ENCODE results near the gene FAM241B.

Gene FAM241B

DNA sequence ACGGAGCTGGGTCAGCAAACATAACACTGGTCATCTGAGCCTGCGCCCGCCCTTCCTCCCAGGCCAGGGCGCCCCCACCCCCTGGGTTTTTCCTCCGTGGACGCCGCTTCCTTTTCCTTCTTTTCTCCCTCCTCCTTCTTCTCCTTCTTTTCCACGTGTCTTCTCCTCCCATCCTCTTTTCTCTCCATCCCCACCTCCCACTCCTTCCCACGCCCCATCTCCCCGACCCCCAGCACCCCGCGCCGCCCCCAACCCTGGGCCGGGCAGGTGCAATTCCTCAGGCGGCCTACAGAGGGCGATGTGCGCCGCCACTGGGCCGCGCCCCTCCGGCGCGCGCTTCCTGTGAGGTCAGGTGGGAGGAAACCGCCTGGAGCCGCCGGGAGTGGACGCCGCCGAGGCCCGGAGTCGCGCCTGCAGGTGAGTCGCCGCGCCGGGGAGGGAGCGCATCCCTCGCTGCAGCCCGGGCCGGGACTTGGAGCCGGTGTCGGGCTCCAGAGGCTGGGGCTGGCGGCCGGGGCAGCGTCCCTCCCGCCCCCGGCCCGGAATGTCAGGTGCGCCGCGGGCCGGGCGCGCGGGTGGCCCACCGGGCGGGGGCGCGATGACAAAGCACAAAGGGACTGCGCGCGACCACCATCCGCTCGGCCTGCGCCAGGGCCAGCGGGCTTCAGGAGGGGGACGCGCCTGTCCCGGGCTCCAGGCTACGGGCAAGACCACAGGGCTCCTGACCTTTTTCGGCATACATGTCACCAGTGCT, at the start of gene FAM241B (continued):
- TF ChIP-seq, protein P1, sequence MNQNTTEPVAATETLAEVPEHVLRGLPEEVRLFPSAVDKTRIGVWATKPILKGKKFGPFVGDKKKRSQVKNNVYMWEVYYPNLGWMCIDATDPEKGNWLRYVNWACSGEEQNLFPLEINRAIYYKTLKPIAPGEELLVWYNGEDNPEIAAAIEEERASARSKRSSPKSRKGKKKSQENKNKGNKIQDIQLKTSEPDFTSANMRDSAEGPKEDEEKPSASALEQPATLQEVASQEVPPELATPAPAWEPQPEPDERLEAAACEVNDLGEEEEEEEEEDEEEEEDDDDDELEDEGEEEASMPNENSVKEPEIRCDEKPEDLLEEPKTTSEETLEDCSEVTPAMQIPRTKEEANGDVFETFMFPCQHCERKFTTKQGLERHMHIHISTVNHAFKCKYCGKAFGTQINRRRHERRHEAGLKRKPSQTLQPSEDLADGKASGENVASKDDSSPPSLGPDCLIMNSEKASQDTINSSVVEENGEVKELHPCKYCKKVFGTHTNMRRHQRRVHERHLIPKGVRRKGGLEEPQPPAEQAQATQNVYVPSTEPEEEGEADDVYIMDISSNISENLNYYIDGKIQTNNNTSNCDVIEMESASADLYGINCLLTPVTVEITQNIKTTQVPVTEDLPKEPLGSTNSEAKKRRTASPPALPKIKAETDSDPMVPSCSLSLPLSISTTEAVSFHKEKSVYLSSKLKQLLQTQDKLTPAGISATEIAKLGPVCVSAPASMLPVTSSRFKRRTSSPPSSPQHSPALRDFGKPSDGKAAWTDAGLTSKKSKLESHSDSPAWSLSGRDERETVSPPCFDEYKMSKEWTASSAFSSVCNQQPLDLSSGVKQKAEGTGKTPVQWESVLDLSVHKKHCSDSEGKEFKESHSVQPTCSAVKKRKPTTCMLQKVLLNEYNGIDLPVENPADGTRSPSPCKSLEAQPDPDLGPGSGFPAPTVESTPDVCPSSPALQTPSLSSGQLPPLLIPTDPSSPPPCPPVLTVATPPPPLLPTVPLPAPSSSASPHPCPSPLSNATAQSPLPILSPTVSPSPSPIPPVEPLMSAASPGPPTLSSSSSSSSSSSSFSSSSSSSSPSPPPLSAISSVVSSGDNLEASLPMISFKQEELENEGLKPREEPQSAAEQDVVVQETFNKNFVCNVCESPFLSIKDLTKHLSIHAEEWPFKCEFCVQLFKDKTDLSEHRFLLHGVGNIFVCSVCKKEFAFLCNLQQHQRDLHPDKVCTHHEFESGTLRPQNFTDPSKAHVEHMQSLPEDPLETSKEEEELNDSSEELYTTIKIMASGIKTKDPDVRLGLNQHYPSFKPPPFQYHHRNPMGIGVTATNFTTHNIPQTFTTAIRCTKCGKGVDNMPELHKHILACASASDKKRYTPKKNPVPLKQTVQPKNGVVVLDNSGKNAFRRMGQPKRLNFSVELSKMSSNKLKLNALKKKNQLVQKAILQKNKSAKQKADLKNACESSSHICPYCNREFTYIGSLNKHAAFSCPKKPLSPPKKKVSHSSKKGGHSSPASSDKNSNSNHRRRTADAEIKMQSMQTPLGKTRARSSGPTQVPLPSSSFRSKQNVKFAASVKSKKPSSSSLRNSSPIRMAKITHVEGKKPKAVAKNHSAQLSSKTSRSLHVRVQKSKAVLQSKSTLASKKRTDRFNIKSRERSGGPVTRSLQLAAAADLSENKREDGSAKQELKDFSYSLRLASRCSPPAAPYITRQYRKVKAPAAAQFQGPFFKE (tag by site-specific recombination; IDR thresholded peaks at IDR 0.05; ENCODE audit: borderline replicate concordance): no peak
- TF ChIP-seq ZNF707 (tag by site-specific recombination; IDR thresholded peaks at IDR 0.05) (no peak), TCF7L2 (IDR thresholded peaks at IDR 0.05; ENCODE audit: borderline replicate concordance, low read depth, low read length) (no peak), ZNF747 (tag by site-specific recombination; IDR thresholded peaks at IDR 0.05) (no peak), ZNF843 (tag by site-specific recombination; IDR thresholded peaks at IDR 0.05) (0 out of 2 replicates have a peak, but pooled peaks have one; percentile 25), ZNF24 (tag by site-specific recombination; IDR thresholded peaks at IDR 0.05) (no peak), ZFP37 (tag by site-specific recombination; IDR thresholded peaks at IDR 0.05) (no peak), ZNF157 (tag by site-specific recombination; IDR thresholded peaks at IDR 0.05) (no peak), ZNF433 (tag by site-specific recombination; IDR thresholded peaks at IDR 0.05; ENCODE audit: low read depth) (no peak), ZNF114 (tag by site-specific recombination; IDR thresholded peaks at IDR 0.05) (no peak), ZNF10 (tag by site-specific recombination; IDR thresholded peaks at IDR 0.05) (no peak), ZNF777 (tag by site-specific recombination; IDR thresholded peaks at IDR 0.05; ENCODE audit: borderline replicate concordance) (no peak), ZNF169 (tag by site-specific recombination; IDR thresholded peaks at IDR 0.05) (no peak), MEIS1 (CRISPR knock-in tag; IDR thresholded peaks at IDR 0.05; ENCODE audit: borderline replicate concordance) (no peak), ZNF48 (tag by site-specific recombination; IDR thresholded peaks at IDR 0.05) (no peak), KLF7 (tag by site-specific recombination; IDR thresholded peaks at IDR 0.05; ENCODE audit: borderline replicate concordance) (peak; percentile 89), ZNF600 (tag by site-specific recombination; IDR thresholded peaks at IDR 0.05) (no peak), ZNF292 (tag by site-specific recombination; IDR thresholded peaks at IDR 0.05; ENCODE audit: borderline replicate concordance, low read depth) (no peak), OVOL3 (tag by site-specific recombination; IDR thresholded peaks at IDR 0.05) (no peak)
- TF ChIP-seq, protein P2, sequence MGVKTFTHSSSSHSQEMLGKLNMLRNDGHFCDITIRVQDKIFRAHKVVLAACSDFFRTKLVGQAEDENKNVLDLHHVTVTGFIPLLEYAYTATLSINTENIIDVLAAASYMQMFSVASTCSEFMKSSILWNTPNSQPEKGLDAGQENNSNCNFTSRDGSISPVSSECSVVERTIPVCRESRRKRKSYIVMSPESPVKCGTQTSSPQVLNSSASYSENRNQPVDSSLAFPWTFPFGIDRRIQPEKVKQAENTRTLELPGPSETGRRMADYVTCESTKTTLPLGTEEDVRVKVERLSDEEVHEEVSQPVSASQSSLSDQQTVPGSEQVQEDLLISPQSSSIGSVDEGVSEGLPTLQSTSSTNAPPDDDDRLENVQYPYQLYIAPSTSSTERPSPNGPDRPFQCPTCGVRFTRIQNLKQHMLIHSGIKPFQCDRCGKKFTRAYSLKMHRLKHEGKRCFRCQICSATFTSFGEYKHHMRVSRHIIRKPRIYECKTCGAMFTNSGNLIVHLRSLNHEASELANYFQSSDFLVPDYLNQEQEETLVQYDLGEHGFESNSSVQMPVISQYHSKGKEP (tag by site-specific recombination; IDR thresholded peaks at IDR 0.05): no peak
- TF ChIP-seq, protein P3, sequence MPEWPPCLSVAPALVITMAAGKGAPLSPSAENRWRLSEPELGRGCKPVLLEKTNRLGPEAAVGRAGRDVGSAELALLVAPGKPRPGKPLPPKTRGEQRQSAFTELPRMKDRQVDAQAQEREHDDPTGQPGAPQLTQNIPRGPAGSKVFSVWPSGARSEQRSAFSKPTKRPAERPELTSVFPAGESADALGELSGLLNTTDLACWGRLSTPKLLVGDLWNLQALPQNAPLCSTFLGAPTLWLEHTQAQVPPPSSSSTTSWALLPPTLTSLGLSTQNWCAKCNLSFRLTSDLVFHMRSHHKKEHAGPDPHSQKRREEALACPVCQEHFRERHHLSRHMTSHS (tag by site-specific recombination; IDR thresholded peaks at IDR 0.05): no peak
- TF ChIP-seq, protein P4, sequence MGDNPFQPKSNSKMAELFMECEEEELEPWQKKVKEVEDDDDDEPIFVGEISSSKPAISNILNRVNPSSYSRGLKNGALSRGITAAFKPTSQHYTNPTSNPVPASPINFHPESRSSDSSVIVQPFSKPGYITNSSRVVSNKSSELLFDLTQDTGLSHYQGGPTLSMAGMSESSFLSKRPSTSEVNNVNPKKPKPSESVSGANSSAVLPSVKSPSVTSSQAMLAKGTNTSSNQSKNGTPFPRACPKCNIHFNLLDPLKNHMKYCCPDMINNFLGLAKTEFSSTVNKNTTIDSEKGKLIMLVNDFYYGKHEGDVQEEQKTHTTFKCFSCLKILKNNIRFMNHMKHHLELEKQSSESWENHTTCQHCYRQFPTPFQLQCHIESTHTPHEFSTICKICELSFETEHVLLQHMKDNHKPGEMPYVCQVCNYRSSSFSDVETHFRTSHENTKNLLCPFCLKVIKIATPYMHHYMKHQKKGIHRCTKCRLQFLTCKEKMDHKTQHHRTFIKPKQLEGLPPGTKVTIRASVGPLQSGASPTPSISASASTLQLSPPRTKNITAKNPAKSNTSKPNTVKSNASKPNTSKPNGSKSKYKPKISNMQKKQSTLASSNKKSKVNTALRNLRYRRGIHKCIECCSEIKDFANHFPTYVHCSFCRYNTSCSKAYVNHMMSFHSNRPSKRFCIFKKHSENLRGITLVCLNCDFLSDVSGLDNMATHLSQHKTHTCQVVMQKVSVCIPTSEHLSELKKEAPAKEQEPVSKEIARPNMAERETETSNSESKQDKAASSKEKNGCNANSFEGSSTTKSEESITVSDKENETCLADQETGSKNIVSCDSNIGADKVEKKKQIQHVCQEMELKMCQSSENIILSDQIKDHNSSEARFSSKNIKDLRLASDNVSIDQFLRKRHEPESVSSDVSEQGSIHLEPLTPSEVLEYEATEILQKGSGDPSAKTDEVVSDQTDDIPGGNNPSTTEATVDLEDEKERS (tag by site-specific recombination; IDR thresholded peaks at IDR 0.05): no peak
- TF ChIP-seq, protein P5, sequence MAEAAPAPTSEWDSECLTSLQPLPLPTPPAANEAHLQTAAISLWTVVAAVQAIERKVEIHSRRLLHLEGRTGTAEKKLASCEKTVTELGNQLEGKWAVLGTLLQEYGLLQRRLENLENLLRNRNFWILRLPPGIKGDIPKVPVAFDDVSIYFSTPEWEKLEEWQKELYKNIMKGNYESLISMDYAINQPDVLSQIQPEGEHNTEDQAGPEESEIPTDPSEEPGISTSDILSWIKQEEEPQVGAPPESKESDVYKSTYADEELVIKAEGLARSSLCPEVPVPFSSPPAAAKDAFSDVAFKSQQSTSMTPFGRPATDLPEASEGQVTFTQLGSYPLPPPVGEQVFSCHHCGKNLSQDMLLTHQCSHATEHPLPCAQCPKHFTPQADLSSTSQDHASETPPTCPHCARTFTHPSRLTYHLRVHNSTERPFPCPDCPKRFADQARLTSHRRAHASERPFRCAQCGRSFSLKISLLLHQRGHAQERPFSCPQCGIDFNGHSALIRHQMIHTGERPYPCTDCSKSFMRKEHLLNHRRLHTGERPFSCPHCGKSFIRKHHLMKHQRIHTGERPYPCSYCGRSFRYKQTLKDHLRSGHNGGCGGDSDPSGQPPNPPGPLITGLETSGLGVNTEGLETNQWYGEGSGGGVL (tag by site-specific recombination; IDR thresholded peaks at IDR 0.05): no peak
- TF ChIP-seq, protein P6, sequence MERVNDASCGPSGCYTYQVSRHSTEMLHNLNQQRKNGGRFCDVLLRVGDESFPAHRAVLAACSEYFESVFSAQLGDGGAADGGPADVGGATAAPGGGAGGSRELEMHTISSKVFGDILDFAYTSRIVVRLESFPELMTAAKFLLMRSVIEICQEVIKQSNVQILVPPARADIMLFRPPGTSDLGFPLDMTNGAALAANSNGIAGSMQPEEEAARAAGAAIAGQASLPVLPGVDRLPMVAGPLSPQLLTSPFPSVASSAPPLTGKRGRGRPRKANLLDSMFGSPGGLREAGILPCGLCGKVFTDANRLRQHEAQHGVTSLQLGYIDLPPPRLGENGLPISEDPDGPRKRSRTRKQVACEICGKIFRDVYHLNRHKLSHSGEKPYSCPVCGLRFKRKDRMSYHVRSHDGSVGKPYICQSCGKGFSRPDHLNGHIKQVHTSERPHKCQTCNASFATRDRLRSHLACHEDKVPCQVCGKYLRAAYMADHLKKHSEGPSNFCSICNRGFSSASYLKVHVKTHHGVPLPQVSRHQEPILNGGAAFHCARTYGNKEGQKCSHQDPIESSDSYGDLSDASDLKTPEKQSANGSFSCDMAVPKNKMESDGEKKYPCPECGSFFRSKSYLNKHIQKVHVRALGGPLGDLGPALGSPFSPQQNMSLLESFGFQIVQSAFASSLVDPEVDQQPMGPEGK (tag by site-specific recombination; IDR thresholded peaks at IDR 0.05): peak; percentile 99
